ENCODE results near the gene SMYD3.

DNA sequence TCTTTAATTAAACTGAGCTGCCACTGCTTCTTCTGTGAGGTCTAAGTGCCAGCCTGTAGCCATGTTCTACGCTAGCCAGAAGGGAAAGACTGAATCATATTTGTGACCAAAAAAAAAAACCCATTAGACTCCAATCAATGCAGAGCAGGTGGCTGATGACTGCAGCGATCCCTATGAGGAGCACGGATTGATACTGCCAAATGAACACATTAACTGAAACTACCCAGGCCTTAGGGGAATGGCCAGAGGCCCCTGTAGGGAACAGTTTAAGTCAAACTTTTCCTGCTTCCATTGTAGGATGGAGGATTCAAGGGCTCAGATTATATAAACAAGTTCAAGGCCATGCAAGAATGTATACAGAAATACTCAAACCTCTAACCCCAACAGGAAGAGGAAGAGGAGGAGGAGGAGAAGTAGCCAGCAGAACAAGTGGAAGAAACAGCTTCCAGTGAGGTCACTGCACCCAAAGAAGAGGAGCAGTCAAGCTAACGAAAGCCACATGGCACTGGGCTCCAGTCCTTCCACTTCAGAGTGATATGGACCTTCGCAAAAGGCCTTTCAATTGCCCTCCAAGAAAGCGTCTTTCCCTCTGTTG is 328.3 kb downstream of the SMYD3 start:
- TF ChIP-seq, protein P1, sequence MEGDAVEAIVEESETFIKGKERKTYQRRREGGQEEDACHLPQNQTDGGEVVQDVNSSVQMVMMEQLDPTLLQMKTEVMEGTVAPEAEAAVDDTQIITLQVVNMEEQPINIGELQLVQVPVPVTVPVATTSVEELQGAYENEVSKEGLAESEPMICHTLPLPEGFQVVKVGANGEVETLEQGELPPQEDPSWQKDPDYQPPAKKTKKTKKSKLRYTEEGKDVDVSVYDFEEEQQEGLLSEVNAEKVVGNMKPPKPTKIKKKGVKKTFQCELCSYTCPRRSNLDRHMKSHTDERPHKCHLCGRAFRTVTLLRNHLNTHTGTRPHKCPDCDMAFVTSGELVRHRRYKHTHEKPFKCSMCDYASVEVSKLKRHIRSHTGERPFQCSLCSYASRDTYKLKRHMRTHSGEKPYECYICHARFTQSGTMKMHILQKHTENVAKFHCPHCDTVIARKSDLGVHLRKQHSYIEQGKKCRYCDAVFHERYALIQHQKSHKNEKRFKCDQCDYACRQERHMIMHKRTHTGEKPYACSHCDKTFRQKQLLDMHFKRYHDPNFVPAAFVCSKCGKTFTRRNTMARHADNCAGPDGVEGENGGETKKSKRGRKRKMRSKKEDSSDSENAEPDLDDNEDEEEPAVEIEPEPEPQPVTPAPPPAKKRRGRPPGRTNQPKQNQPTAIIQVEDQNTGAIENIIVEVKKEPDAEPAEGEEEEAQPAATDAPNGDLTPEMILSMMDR (IDR thresholded peaks at IDR 0.05), result no peak
- TF ChIP-seq POLR2A (IDR thresholded peaks at IDR 0.05), result no peak
